GM19035 (cell line): ENCODE data around the gene GATAD2B.
A peak's percentile ranks its signal among the peaks of the same experiment; 100 is the strongest.

ENCODE experiments used
- ATAC-seq: cut with Tn5 transposase; IDR thresholded peaks from one replicate; pipeline ENCODE4 v1.9.1; 2021; ENCODE audit not compliant: unreplicated experiment

GATAD2B gene

DNA sequence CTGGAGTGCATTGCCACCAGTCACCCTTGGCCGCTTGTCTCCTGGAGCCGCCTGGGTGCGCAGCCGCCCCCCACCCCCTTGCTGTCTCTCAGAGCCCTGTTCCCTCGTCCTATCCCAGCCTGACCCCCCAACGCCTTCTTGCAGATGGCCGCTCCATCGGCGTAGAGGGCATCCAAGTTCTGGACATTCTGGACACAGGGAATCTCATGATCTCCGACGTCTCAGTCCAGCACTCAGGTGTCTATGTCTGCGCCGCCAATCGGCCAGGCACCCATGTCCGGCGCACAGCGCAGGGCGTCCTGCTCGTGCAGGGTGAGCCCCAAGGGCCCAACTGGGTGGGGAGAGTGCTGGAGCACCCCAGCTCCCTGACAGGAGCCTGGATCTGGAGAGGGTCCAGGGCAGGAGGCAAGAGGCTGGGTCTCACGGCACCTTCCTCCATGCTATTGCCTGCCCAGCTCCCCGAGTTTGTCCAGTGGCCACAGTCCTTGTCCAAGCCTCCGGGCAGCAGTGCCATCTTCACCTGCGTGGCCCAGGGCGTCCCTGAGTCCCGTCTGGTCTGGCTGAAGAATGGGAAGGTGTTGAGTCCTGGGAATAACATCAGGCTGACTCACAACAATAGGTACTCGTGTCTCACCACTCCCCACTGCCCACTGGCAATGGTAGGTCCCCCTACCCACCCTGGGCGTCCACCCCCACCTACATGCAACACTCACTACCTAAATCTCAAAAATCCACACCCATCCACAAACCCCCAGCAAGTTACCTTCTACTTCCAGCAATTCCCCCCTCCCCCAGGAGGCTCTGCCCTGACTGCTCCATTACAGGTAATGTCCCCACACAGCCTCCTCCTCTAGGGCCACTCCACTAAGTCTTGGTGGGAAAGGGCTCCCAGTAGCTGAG lies 123.0 kb downstream of the GATAD2B start:
- ATAC-seq: no peak

DNA sequence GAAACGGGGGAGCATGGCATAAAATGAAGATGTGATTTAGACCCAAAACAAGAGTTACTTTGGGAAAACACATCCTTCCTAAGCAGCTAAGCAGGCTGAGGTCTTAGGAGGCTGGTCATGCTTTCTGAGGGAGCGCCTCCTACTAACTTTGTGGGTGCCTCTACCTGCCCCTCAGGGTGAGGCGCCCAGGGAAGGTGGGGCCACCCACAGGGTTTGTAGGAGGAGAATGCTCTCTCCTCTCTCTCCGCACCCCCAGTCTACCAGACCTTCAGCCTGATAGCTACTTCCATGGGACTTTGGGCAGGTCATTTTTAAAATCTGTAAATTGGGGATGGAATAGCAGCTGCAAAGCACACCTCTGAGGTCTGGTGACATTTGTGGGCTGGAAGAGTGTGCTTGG lies 123.8 kb downstream of the GATAD2B start:
- no peak for ATAC-seq

DNA sequence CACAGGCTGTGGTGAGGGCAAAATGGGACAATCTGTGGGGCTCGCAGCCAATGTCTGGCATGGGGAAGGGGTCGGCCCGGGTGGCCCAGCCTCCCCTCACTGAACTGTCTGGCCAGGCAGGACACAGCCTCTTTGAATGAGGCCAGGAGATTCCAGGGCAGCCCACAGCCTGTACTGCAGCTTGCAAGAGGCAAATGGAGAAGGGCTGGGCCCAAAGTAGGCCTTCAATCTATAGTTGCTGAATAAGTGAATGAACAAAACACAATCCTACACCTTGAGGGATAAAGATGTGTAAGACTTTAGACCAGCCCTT lies 124.3 kb downstream of the GATAD2B start:
- ATAC-seq: no peak

DNA sequence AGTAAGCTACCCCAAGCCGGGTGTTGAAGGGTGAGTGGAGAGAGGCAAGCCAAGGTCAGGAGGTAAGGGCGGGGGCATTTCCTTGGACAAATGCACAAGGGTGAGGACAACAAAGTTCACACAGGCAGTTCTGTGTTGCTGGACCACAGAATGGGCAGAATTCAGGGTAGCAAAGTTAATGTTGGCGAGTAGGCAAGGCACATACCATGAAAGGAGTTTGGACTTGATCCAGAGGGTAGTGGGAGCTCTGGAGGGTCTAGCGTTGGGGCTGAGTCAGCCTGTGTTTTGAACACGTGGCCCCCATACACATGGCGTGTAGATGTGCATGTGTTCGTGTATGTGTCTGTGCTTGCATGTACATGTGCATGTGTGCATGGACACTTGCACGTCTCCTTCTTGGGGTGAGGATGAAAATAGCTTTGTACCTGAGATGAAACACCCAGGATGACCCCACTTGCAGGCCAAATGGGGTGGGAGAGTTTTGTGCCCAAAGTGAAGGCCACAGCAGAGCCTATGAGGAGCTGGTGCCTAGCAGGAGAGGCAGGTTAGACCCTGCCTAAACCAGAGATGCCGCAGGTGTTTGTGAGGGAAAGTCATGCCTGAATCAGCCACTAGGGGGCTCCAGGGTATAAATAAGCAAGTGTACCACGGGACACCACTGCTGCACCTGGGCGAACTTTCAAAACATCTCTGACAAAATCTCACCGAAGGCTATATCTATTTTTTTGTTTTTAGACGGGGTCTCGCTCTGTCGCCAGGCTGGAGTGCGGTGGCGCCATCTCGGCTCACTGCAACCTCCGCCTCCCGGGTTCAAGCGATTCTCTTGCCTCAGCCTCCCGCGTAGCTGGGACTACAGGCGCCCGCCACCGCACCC lies 125.7 kb downstream of the GATAD2B start:
- no peak for ATAC-seq

DNA sequence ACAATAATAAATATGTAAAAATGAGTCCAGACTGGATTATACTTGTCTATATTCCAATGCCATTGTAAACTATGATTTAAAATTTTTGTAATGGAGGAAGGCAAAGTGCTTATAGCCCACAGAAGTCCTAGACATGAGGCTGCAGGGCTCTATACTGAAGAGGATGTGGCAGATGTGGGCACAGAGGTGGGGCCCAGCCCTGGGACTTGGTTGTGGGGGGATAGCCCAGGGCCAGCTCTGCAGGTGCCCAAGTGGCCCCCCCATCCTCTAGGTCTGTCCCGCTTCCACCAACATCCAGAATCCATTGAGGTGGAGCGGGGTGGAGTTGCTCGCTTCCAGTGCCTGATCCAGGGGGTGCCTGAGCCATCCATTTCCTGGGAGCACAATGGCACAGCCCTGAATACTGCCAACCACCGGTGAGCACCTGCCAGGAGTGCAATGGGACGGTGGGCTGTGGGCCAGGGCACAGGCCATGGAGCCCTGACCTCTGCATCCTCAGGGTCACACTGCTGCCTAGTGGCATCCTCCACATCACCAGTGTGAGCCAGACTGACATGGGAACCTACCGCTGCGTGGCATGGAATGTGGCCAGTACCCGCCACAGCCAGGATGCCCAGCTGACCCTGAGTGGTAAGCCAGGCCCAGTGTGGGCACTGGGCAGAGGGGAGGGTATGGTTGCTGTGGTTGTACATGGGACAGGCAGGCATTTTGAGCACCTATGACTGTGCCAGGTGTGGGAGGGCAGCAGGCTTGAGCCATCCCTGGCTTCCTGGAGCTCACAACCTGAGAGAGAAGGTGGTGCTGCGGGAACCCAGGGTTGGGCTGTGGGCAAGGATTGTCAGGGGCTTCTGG lies 126.6 kb downstream of the GATAD2B start:
- ATAC-seq: no peak

DNA sequence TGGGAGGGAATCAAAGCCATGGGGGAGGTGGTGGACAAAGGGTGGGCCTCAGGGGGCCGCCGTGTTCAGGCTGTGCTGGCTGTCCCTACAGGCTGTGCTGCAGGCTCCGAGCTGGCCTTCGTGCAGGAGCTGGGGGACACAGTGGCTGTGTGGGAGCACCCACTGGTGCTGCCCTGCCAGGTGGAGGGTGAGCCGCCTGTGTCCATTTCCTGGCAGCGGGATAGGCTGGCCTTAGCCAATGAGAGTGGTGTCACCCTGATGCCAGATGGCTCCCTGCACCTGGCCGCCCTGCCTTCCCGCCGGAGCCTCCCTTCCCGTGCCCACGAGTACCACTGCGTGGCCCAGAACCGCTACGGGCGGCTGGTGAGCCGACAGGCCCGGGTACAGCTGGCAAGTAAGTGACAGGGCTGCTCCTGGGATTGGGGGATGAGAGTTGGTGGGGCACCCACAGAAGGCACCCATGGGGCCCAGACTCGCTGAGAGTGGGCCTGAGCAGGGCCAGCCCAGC lies 127.4 kb downstream of the GATAD2B start:
- ATAC-seq: no peak

DNA sequence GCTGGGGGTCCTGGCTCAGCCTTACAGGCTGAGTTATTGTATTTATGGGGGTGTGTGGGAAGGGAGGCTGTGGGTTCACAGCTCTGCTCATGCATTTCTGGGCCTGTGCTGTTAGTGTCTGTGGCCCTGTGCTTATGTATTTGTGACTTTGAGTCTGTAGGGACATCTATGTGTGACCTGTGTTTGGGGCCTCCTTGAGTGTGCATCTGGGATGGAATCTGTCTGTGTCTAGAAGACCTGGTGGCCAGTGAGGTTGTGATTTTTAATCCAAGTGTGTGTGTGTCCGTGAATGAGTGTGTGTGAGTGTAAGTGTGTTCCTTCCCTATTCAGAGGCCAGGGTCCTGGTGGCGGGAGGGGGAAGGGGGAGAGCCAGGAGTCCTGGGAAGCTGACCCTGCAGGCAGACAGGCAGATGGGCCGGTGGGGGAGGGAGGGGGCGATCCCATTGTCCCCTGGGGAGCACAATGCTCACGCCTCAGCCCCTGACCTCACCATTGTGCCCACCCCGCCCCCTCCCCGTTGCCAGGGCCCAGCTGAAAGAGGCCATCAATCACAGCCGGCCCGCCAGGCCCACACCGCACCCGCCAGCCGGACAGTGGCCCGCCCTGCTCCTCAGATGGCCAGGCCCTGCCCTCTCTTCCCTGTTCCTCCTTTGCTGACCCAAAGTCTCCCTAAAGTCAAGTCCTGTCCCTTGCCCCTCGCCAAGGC lies 128.0 kb downstream of the GATAD2B start:
- ATAC-seq: no peak

DNA sequence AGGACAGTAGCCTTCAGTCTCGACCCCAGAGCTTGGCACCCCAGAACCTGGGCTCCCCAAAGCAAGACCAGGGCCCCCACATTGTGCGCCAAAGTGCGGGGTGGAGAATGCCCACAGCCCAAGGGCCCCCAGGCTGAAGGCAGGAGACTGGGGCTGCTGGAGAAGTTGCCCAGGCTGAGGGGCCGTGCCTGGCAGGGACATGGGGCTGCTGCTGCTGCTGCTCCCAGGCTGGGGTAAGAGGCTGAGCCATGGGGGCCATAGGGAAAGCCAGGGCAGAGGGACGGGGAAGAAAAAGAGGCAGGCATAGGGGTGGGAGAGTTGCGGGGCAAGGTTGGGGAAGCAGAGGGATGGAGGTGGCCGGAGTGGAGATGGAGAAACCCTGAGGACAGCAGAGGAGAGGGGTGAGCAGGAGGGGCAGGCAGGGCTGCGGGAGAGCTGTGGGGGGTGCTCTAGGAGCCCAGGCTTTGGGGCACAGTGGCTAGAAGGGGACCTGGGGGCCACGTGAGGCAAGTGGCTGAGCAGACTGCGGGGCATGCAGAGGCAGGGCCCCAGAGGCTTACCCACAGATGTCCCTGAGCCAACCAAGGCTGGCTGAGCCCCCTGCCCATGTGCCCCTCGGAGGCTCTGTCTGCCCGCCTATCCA lies 128.7 kb downstream of the GATAD2B start:
- no peak for ATAC-seq

DNA sequence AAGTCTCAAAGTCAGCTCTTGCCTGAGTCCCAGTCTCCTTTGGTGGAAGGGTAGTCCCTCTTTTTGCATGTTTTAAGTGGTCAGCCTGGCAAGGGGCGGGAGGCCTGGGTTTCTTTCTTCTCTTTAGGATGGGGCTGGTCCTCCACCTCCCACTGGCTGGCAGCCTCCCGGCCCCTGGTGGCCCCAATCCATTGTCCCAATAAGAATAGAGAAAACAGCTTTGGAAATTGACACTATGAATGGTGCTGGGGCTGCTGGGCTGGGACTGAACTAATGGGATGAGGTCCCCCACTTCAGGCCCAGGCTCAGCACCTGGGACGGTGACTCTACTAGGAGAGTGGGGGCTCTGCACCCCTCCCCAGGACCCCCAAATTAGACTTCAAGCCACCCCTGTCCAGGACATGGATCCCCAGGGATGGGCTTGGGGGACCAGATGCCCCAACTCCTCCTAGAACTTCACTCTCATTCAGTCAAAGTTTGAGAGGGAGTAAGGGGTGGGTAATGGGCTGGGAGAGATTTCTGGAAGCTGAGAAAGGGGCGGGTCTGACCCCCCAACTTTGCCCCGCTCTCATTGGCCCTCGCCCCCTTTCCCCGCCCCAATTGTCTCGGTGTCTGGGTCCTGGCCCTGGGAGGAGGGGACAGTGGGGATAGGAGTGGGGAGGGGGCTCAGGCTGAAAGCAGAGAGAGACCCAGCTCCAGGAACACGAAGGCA lies 129.4 kb downstream of the GATAD2B start:
- ATAC-seq: no peak

DNA sequence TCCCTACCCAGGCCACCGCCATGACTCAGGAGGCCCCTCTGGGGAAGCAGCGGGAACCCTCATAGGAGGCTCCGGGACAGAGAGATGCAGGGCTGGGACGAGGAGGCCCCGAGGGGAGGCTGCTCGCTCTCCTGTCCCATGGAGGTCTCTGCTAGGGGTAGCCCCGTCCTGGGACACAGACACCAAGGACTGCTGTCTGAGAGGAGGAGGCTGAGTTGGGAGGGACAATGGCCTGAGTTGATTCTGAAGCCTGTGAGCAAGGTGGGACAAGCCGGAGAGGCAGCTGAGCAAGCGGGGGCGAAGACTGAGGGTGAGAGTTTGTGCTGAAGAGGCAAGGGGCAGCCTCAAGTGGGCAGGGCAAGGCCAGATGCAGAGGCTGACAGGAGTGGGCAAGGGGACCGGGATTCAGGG lies 130.1 kb downstream of the GATAD2B start:
- ATAC-seq: no peak

DNA sequence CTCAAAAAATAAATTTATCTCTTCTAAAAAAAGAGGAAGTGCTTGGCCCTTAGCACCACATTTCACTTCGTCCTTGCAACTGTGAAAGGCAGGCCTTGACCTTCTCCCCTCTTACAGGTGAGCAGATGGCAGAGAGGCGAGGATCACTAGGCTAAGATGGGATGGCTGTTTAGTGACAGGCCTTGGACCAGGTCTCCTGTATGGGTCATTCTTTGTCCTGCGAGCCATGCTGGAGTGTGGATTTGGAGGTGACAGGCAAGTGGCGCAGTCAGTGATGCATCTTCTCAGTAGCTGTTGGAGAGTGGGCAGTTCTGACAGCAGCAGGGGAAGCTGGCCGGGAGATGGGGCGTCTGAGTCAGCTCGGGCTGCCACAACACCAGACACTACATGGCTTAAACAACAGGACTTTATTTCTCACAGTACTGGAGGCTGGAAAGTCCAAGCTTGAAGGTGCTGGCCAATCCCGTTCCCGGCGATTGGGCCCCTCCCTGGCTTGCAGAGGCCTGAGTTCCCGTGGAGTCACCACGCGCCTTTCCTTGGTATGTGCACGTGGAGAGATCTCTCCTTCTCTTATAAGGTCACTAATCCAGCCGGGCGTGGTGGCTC lies 131.0 kb downstream of the GATAD2B start:
- peak; percentile 22 for ATAC-seq

DNA sequence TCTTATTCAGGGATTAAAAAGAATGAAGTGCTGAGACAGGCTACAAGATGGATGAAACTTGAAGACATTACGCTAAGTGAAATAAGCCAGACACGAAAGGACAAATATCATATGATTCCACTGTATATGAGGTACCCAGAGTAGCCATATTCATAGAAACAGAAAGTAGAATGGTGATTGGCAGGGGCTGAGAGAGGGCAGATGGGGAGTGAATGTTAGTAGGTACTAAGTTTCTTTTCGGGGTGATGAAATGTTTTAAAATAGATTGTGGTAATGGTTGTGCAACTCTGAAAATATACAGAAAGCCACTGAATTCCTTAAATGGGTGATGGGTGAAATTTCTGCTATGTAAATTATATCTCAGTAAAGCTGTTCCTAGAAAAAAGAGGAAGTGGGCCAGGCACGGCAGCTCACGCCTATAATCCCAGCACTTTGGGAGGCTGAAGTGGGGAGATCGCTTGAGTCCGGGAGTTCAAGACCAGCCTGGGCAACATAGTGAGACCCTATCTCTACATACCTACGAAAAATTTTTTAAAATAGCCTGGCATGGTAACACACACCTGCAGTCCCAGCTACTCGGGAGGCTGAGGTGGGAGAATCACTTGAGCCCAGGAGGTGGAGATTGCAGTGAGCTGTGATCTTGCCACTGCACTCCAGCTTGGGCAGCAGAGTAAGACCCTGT lies 131.7 kb downstream of the GATAD2B start:
- ATAC-seq: peak; percentile 88

DNA sequence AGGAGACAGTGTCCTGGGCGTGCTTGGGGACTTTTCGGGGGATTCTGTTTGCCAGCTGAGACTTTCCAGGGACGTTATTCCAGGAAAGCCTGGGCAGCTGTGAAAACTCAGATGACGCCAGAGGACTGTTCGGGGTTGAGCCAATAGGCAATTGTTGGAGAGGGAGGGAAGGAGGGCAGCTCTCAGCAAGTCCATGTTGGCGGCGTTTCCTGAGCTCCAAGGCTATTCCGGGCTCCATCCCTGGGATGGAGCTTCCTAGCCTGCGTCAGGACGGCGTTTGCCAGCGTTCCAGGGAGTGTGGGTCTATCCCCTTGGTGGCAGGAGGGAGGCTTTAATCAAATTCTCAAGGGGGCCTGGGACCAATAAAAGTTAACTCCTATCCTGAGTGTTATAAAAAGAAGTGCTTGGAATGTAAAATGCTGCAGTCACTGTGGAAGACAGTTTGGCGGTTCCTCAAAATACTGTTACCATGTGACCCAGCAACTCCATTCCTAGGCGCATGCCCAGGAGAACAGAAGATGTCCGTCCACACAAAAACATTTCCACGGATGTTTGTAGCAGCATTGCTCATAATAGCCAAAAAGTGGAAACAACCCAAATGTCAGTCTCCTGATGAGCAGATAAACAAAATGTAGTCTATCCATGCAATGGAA lies 132.3 kb downstream of the GATAD2B start:
- peak; percentile 2 for ATAC-seq

DNA sequence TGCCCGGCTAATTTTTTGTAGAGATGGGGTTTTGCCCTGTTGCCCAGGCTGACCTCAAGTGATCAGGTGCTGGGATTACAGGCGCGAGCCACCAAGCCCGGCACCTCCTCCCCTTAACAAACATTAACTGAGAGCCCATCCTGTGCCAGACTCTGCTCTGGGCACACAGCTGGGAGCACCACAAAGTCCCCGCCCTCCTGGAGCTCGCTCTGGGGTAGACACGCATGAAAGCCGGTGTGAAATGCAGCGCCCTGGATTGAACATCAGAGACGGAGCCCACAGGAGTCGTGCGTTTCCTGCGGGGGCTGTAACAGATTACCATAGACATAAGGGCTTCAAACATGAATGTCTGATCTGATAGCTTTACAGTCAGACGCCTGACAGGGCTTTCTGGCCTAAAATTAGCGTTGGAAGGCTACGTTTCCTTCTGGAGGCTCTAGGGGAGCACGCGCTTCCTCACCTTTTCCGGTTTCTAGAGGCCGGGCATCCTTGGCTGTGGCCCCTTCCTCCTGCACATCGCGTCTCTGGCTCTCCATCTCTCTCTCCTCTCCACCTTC lies 133.2 kb downstream of the GATAD2B start:
- ATAC-seq: no peak

DNA sequence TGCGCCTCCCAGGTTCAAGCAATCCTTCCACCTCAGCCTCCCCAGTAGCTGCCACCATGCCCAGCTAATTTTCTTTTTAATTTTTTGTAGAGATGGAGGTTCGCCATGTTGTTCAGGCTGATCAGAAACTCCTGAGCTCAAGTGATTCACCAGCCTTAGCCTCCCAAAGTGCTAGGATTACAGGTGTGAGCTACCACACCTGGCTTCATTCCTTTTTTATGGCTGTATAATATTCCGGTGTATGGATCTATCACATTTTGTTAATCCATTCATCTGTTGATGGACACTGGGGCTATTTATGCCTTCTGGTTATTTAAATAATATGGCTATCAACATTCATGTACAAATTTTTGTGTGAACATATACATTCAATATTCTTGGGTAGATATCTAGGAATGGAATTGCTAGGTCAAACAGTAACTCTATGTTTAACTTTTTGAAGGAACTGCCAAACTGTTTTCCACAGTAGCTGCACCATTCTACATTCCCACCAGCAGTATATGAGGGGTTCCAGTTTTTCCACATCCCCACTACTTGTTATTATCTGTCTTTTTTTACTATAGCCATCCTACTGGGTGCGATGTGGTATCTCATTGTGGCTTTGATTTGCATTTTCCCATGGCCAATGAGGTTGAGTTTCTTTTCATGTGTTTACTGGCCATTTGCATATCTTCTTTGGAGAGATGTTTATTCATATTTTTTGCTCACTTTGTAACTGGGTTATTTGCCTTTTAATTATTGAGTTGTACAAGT lies 136.6 kb downstream of the GATAD2B start:
- no peak for ATAC-seq

DNA sequence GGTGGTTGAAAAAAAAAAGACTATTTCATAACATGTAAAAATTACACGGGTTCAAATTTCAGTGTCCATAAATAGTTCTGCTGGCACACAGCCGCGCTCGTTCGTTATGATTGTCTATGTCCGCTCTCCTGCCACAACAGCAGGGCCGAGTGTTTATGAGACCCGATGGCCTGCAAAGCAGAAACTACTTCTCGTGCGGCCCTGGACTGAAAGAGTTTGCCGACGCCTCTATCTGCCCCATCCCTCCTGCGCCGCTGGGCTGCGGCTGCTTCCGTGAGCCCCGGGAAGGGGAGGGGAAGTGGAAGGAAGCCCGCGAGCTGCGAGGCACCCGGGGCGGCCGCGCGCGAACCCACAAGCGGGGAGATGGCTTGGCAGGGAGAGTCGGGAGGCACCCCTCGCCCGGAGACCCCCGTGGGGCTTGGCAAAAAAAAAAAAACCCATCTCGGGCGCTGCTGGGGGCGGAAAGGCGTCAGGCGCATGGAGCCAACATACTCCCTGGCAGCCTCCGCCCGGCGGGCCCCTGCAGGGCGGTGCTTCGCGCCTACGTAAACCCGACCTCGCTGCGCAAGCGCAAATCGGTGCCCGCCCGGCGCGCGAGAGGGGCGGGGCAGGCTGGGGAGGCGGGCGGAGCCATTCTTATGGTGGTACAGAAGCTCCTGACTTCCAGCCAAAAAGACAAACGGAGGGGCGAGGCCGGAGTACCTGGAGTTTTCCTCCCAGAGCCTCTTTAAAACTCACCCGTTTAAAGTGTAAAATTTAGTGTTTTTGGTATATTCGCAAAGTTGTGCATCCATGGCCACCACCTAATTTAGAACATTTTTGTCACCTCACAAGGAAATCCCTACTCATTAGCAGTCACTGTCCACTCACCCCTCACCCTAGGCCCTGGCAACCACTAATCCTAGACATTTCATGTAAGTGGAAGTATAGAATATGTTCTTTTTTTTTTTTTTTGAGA lies 139.3 kb downstream of the GATAD2B start:
- ATAC-seq: peak; percentile 86
